Retinal pigment epithelial cell (primary cell): Measurements from ENCODE around the gene ZSCAN20.

ENCODE experiments used
- DNase-seq: peaks from one replicate; pipeline ENCODE4 v3.0.0-alpha.2; 2010; ENCODE audit warnings: low read depth
- H3K4me3 ChIP-seq: 2 replicates; pipeline ENCODE4 v1.5.1; 2011; ENCODE audit warnings: mild to moderate bottlenecking, low read length, control low read depth, moderate library complexity
- TF ChIP-seq, protein P1 (sequence below): conservative IDR thresholded peaks from 2 replicates; pipeline ENCODE4 v1.5.1; 2011; ENCODE audit warnings: low read depth, low read length, control low read depth, inconsistent platforms

The ZSCAN20 gene

GRCh38 chr1:33472269-33472980 lies at the start of gene ZSCAN20:
TSS of gene ZSCAN20 (plus strand) at chr1:33472645. CDS start at chr1:33479289, 6,644 bp downstream.
- peak within 1 kb of the TSS; percentile 83 for H3K4me3 ChIP-seq
- TF ChIP-seq, protein P1, sequence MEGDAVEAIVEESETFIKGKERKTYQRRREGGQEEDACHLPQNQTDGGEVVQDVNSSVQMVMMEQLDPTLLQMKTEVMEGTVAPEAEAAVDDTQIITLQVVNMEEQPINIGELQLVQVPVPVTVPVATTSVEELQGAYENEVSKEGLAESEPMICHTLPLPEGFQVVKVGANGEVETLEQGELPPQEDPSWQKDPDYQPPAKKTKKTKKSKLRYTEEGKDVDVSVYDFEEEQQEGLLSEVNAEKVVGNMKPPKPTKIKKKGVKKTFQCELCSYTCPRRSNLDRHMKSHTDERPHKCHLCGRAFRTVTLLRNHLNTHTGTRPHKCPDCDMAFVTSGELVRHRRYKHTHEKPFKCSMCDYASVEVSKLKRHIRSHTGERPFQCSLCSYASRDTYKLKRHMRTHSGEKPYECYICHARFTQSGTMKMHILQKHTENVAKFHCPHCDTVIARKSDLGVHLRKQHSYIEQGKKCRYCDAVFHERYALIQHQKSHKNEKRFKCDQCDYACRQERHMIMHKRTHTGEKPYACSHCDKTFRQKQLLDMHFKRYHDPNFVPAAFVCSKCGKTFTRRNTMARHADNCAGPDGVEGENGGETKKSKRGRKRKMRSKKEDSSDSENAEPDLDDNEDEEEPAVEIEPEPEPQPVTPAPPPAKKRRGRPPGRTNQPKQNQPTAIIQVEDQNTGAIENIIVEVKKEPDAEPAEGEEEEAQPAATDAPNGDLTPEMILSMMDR: no peak
- peak; percentile 89 for DNase-seq

GRCh38 chr1:33424205-33424604 lies 48.2 kb upstream of the ZSCAN20 start:
- TF ChIP-seq, protein P1: no peak
- no peak overlapping the region for H3K4me3 ChIP-seq
- no peak for DNase-seq

GRCh38 chr1:33424610-33425009 lies 47.8 kb upstream of the ZSCAN20 start:
- no peak overlapping the region for H3K4me3 ChIP-seq
- TF ChIP-seq, protein P1: no peak
- no peak for DNase-seq

GRCh38 chr1:33425900-33426299 lies 46.5 kb upstream of the ZSCAN20 start:
- TF ChIP-seq, protein P1: no peak

GRCh38 chr1:33426916-33427315 lies 45.5 kb upstream of the ZSCAN20 start:
- TF ChIP-seq, protein P1: no peak
- DNase-seq: peak; percentile 93
- no peak overlapping the region for H3K4me3 ChIP-seq

More at GRCh38 chr1:33425900-33426299, 46.5 kb upstream of the ZSCAN20 start:
- H3K4me3 ChIP-seq: no peak overlapping the region
- DNase-seq: no peak

GRCh38 chr1:33428661-33429060 lies 43.8 kb upstream of the ZSCAN20 start:
- DNase-seq: no peak
- TF ChIP-seq, protein P1: no peak
- H3K4me3 ChIP-seq: peak overlapping the region; percentile 64

- no peak for DNase-seq
- peak overlapping the region; percentile 64 for H3K4me3 ChIP-seq
- TF ChIP-seq, protein P1: no peak
These were observed 43.1 kb upstream of the ZSCAN20 start for GRCh38 chr1:33429332-33429731.
